Mesenchymal stem cell (in vitro differentiated cells and primary cell): Measurements from ENCODE around the gene THAP11.

Source experiments
- DNase-seq: peaks from one replicate; pipeline ENCODE4 v3.0.0-alpha.2; 2013
- H2AFZ ChIP-seq: one replicate; pipeline ENCODE4 v1.6.1; 2013; ENCODE audit warnings: low read depth, mild to moderate bottlenecking, control low read depth, inconsistent platforms, low read length, moderate library complexity
- H2AK5ac ChIP-seq: 2 replicates; pipeline ENCODE4 v1.6.1; 2013; ENCODE audit warnings: low read length, moderate library complexity, mild to moderate bottlenecking, inconsistent platforms; ENCODE audit not compliant: severe bottlenecking
- H2BK120ac ChIP-seq: one replicate; pipeline ENCODE4 v1.6.1; 2013; ENCODE audit warnings: low read depth, mild to moderate bottlenecking, inconsistent platforms, low read length, moderate library complexity
- H2BK12ac ChIP-seq, 2 experiments: one replicate each; pipeline ENCODE4 v1.6.1; 2013; ENCODE audit warnings: inconsistent platforms in 2 of 2, low read length in 2 of 2, mild to moderate bottlenecking in 2 of 2, moderate library complexity in 2 of 2, control low read depth in 1 of 2
- H2BK15ac ChIP-seq: one replicate; pipeline ENCODE4 v1.6.1; 2013; ENCODE audit warnings: mild to moderate bottlenecking, low read depth, inconsistent platforms; ENCODE audit not compliant: poor library complexity, severe bottlenecking
- H2BK5ac ChIP-seq: 2 replicates; pipeline ENCODE4 v1.6.1; 2013; ENCODE audit warnings: low read depth, mild to moderate bottlenecking, low read length, control low read depth, inconsistent platforms; ENCODE audit not compliant: poor library complexity, severe bottlenecking
- H3K14ac ChIP-seq, 2 experiments: one replicate each; pipeline ENCODE4 v1.6.1; 2013; ENCODE audit warnings: inconsistent platforms in 2 of 2, low read length in 2 of 2, control low read depth in 1 of 2, mild to moderate bottlenecking in 1 of 2, moderate library complexity in 1 of 2
- H3K18ac ChIP-seq, 2 experiments: one replicate each; pipeline ENCODE4 v1.6.1; 2013; ENCODE audit warnings: inconsistent platforms in 2 of 2, low read length in 2 of 2, control low read depth in 1 of 2, low read depth in 1 of 2, mild to moderate bottlenecking in 1 of 2
- H3K23ac ChIP-seq, 2 experiments: one replicate each; pipeline ENCODE4 v1.6.1; 2013; ENCODE audit warnings: inconsistent platforms in 2 of 2, low read length in 2 of 2, mild to moderate bottlenecking in 2 of 2, moderate library complexity in 2 of 2, control low read depth in 1 of 2
- H3K27ac ChIP-seq: 2 replicates; pipeline ENCODE4 v1.5.1; 2013; ENCODE audit warnings: mild to moderate bottlenecking, moderate library complexity, low read length, control low read depth, inconsistent platforms; ENCODE audit not compliant: poor library complexity, severe bottlenecking
- H3K27me3 ChIP-seq, 2 experiments: 2 replicates each; pipeline versions ENCODE4 v1.6.1 to v1.7.0; 2013; ENCODE audit warnings: low read length in 2 of 2, mild to moderate bottlenecking in 2 of 2, moderate library complexity in 2 of 2, control low read depth in 1 of 2, inconsistent platforms in 1 of 2; ENCODE audit not compliant: control insufficient read depth in 1 of 2, insufficient read depth in 1 of 2
- H3K36me3 ChIP-seq, 2 experiments: 2 replicates each; pipeline versions ENCODE4 v1.6.1 to v1.7.0; 2013; ENCODE audit warnings: low read length in 2 of 2, control low read depth in 1 of 2, inconsistent platforms in 1 of 2, low read depth in 1 of 2, mild to moderate bottlenecking in 1 of 2; ENCODE audit not compliant: insufficient read depth in 2 of 2, control insufficient read depth in 1 of 2
- H3K4ac ChIP-seq, 2 experiments: one replicate each; pipeline ENCODE4 v1.6.1; 2013; ENCODE audit warnings: inconsistent platforms in 2 of 2, low read length in 2 of 2, mild to moderate bottlenecking in 2 of 2, moderate library complexity in 2 of 2, control low read depth in 1 of 2, low read depth in 1 of 2
- H3K4me1 ChIP-seq: 2 replicates; pipeline ENCODE4 v1.6.1; 2013; ENCODE audit warnings: low read depth, low read length, control low read depth; ENCODE audit not compliant: control insufficient read depth, insufficient read depth
- H3K4me2 ChIP-seq: 2 replicates; pipeline ENCODE4 v1.6.1; 2013; ENCODE audit warnings: low read length, mild to moderate bottlenecking, inconsistent platforms; ENCODE audit not compliant: poor library complexity, severe bottlenecking
- H3K4me3 ChIP-seq, 2 experiments: 2 replicates each; pipeline versions ENCODE4 v1.5.1 to v1.7.0; 2013; ENCODE audit warnings: low read length in 2 of 2, mild to moderate bottlenecking in 2 of 2, control low read depth in 1 of 2, low read depth in 1 of 2; ENCODE audit not compliant: insufficient read depth in 1 of 2
- H3K79me1 ChIP-seq: replicated peaks from 2 replicates; pipeline ENCODE4 v1.6.1; 2013; ENCODE audit warnings: mild to moderate bottlenecking, control low read depth, low read length, inconsistent platforms; ENCODE audit not compliant: poor library complexity, severe bottlenecking
- H3K9ac ChIP-seq: 2 replicates; pipeline ENCODE4 v1.7.0; 2013; ENCODE audit warnings: mild to moderate bottlenecking, low read length, moderate library complexity
- H3K9me3 ChIP-seq: 2 replicates; pipeline ENCODE4 v1.7.0; 2013; ENCODE audit warnings: mild to moderate bottlenecking, low read length; ENCODE audit not compliant: control insufficient read depth
- H4K8ac ChIP-seq: one replicate; pipeline ENCODE4 v1.6.1; 2013; ENCODE audit warnings: inconsistent platforms, mild to moderate bottlenecking, low read length, moderate library complexity
- H4K91ac ChIP-seq: one replicate; pipeline ENCODE4 v1.6.1; 2013; ENCODE audit warnings: mild to moderate bottlenecking, low read length, inconsistent platforms
- WGBS: methylation state at CpG from one replicate; pipeline ENCODE4 v1.1.7; 2013; ENCODE audit warnings: mixed read lengths; 5-methylcytosine and 5-hydroxymethylcytosine counted together

The THAP11 gene

DNA sequence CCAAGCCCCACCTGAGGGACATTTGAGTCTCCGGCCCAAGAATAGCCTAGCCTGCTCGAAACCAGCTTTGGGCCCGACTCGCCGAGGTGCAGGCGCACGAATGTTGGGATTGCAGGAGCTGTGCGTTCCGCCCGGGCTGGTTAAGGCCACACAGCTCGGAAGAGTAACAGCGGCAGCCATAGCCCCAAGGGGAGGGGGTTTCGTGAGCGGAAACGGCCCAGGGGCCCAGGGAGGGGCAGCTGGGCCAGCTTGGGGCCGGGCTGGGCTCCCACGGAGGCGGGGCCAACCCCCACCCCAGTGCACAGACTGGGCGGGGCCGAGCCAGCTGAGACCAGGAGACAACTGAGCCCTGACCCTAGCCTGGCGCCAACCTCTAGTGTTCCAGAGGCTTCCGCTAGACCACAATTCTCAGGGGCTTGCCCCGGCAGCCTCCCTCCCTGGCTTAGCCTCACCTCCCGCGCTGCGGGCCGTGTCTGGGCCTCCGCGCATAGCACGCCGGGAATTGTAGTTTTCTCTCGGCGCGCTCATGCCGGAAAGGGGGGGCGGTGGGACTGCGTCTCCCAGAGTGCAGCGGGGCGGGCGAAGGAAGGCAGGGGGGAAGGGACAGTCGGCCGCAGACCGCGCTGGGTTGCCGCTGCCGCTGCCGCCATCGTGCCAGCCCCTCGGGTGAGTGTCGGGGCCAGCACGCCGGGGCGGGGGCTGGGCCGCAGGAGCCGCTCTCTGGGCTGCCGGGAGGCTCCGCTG, 4.4 kb downstream of the THAP11 start, which contains the start of gene NUTF2:
TSS of gene NUTF2 (plus strand) at position 614 of the 744 bp plus-strand sequence. CDS start 18,198 bp downstream, outside the sequence.
- Histone ChIP-seq H3K27ac (peak within 1 kb of the TSS; percentile 97), H3K4me3 (peak within 1 kb of the TSS; percentile 85 to 92), H3K4ac (peak within 1 kb of the TSS; percentile 98 to 99), H4K91ac (peak within 1 kb of the TSS; percentile 99), H3K18ac (peak within 1 kb of the TSS; percentile 98 to 99), H3K27me3 (no peaks in the 10 kb centered on the region), H3K9me3 (no peaks in the 10 kb centered on the region), H3K36me3 (peaks cover 16 to 17% of the 10 kb centered on the region in 2 experiments), H2BK12ac (peak within 1 kb of the TSS in 1 of 2 experiments; percentile 78), H2AFZ (peak within 1 kb of the TSS; percentile 8), H2BK5ac (peak within 1 kb of the TSS; percentile 89), H3K14ac (peak within 1 kb of the TSS; percentile 83 to 96), H2BK120ac (peak within 1 kb of the TSS; percentile 99), H3K4me1 (peaks cover 30% of the 10 kb centered on the region), H2AK5ac (peak within 1 kb of the TSS; percentile 62), H4K8ac (peak within 1 kb of the TSS; percentile 100), H3K23ac (peak within 1 kb of the TSS; percentile 78 to 82), H3K9ac (peak within 1 kb of the TSS; percentile 98), H3K4me2 (peak within 1 kb of the TSS; percentile 89), H2BK15ac (peak within 1 kb of the TSS; percentile 92), H3K79me1 (peaks cover 2% of the 10 kb centered on the region)
- under 1% methylated on average over 31 of the region's 57 CpGs for WGBS
- DNase-seq = peak; percentile 96

DNA sequence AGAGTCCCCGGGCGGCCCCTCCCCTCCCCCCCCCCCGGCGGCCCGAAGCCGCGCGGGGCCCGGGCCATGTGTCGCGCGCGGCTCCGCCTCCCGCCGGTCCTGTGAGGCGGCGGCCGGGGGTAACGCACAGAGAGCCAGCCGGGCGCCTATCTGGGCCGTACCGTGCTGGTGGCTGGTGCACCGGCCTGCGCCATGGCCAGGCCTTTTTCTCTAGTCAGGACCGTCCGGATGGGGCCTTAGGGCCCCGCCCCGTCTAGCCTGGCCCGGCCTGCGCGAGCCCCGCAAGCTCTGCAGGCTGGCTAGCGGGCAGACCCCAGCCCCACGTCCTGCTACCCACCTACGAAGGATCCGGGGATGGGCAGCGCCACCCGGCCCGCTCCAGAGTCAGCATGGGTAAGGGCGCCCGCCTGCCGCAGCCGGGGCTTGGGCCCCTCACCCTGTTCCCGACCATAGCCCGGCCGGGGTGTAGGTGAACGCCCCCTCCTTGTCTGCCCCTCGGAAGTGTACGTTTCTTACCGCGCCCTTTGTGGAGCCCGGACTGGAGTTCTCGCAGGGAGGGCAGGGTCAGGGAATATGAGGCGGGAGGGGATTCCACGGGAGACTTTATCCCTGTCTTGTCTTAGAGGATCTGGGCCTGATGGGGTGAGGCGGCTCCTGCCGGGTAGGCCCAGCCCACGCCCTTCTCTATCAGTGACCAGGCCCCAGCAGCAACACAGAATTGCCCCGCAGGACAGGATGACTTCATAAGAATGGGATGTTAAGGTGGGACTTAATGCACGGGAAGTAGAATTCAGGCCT, 5.1 kb downstream of the THAP11 start, which contains the start of gene CENPT:
TSS of gene CENPT (minus strand) at position 630 of the 798 bp plus-strand sequence. CDS start 13,834 bp downstream, outside the sequence.
- Histone ChIP-seq H4K91ac (peak within 1 kb of the TSS; percentile 99), H3K27ac (peak within 1 kb of the TSS; percentile 97), H2AFZ (peak within 1 kb of the TSS; percentile 8), H2BK5ac (peak within 1 kb of the TSS; percentile 89), H3K4me3 (peak within 1 kb of the TSS; percentile 85 to 92), H3K36me3 (peaks cover 16 to 20% of the 10 kb centered on the region in 2 experiments), H3K23ac (peak within 1 kb of the TSS; percentile 3 to 82), H2BK12ac (no peak within 1 kb of the TSS), H3K18ac (peak within 1 kb of the TSS; percentile 98 to 99), H3K4me2 (peak within 1 kb of the TSS; percentile 89), H3K4me1 (peaks cover 30% of the 10 kb centered on the region), H2BK15ac (peak within 1 kb of the TSS; percentile 92), H3K9ac (peak within 1 kb of the TSS; percentile 98), H3K9me3 (no peaks in the 10 kb centered on the region), H2BK120ac (peak within 1 kb of the TSS; percentile 99), H3K79me1 (peaks cover 2% of the 10 kb centered on the region), H3K4ac (peak within 1 kb of the TSS; percentile 98 to 99), H2AK5ac (peak within 1 kb of the TSS; percentile 62), H3K14ac (peak within 1 kb of the TSS; percentile 83 to 84), H4K8ac (peak within 1 kb of the TSS; percentile 100), H3K27me3 (no peaks in the 10 kb centered on the region)
- peak; percentile 71 for DNase-seq
- under 1% methylated on average over 48 of the region's 62 CpGs for WGBS

DNA sequence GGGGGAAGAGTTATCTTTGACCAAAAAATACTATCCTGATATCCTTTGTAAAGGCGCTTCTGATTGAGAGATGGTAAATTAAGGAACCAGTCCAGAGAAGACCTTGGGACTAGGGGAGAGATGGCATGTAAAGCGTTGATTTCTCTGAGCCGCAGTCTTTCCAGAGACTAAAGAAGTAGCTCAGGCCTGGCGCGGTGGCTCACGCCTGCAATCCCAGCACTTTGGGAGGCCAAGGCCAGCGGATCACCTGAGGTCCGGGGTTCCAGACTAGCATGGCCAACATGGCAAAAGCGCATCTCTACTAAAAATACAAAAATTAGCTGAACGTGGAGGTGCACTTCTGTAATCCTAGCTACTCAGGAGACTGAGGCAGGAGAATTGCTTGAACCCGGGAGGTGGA, 6.0 kb downstream of the THAP11 start:
- no peak overlapping the region for H2BK15ac ChIP-seq
- no peak overlapping the region for H2BK12ac ChIP-seq
- no peak overlapping the region for H4K8ac ChIP-seq
- H3K4ac ChIP-seq = no peak overlapping the region
- peak overlapping the region; percentile 88 for H3K27ac ChIP-seq
- WGBS = 93% methylated on average over 11 of the region's 11 CpGs
- H3K23ac ChIP-seq = no peak overlapping the region
- H3K14ac ChIP-seq = no peak overlapping the region
- no peak overlapping the region for H4K91ac ChIP-seq
- H2AK5ac ChIP-seq = no peak overlapping the region
- no peaks in the 10 kb centered on the region for H3K27me3 ChIP-seq
- no peaks in the 10 kb centered on the region for H3K9me3 ChIP-seq
- peak overlapping the region; percentile 81 for H3K4me2 ChIP-seq
- no peak overlapping the region for H2BK120ac ChIP-seq
- H3K79me1 ChIP-seq = peaks cover 2% of the 10 kb centered on the region
- no peak for DNase-seq
- H3K9ac ChIP-seq = peak overlapping the region; percentile 98
- peak overlapping the region in 1 of 2 experiments; percentile 85 for H3K4me3 ChIP-seq
- H2AFZ ChIP-seq = no peak overlapping the region
- peaks cover 27% of the 10 kb centered on the region for H3K4me1 ChIP-seq
- no peak overlapping the region for H3K18ac ChIP-seq
- H3K36me3 ChIP-seq = peaks cover 16 to 21% of the 10 kb centered on the region in 2 experiments
- no peak overlapping the region for H2BK5ac ChIP-seq

DNA sequence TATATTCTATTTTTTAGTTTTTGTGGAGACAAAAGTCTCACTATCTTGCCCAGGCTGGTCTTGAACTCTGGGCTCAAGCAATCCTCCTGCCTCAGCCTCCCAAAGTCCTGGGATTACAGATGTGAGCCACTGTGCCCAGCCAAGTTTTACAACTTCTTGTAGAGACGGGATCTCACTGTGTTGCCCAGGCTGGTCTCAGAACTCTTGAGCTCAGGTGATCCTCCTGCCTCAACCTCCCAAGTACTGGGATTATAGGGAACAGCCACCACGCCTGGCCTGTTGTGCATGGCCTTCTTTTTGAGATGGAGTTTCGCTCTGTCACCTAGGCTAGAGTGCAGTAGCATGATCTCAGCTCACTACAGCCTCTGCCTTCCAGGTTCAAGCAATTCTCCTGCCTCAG, 11.6 kb downstream of the THAP11 start:
- 95% methylated on average over 3 of the region's 3 CpGs for WGBS
- H2BK120ac ChIP-seq = no peak overlapping the region
- H3K23ac ChIP-seq = no peak overlapping the region
- no peak overlapping the region for H2BK12ac ChIP-seq
- no peak overlapping the region for H3K14ac ChIP-seq
- H2BK15ac ChIP-seq = no peak overlapping the region
- H2AK5ac ChIP-seq = no peak overlapping the region
- H2AFZ ChIP-seq = no peak overlapping the region
- H3K36me3 ChIP-seq = peaks cover 7 to 37% of the 10 kb centered on the region in 2 experiments
- no peak overlapping the region for H3K4ac ChIP-seq
- no peak overlapping the region for H3K4me2 ChIP-seq
- no peaks in the 10 kb centered on the region for H3K9me3 ChIP-seq
- H4K91ac ChIP-seq = no peak overlapping the region
- H3K27me3 ChIP-seq = no peaks in the 10 kb centered on the region
- no peak overlapping the region for H3K27ac ChIP-seq
- H3K4me3 ChIP-seq = no peak overlapping the region
- H3K79me1 ChIP-seq = no peaks in the 10 kb centered on the region
- H2BK5ac ChIP-seq = no peak overlapping the region
- no peak overlapping the region for H3K9ac ChIP-seq
- peaks cover 23% of the 10 kb centered on the region for H3K4me1 ChIP-seq
- no peak overlapping the region for H4K8ac ChIP-seq
- H3K18ac ChIP-seq = no peak overlapping the region
- DNase-seq = no peak
